Activated CD4-positive, alpha-beta T cell treated with anti-CD3 and anti-CD28 coated beads, Interleukin-2, amount 50 U/mL, for 4 hours (primary cell): ENCODE measurements around the gene CMTM8.

ENCODE experiments used
- DNase-seq, 2 experiments: peaks; one replicate each; pipeline ENCODE4 v3.0.0-alpha.2; 2020

CMTM8 gene

DNA sequence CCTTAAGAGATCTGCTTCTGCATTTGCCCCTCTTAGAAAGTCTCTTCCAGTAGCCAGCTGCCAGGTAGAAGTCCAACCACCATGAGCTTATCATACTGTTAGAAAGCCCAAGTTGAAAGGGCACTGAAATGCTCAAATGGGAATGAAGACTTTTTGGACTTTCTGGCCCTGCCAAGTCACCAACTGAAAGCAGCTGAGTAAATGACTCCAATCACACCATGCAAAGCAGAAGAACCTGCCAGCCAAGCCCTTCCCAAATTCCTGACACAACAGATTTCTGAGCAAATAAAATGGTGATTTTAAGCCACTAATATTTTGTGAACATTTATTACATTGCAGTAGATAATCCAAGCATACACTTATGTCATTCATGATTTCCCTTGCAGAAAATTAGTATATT lies 2.1 kb upstream of the CMTM8 start:
- DNase-seq: no peak

DNA sequence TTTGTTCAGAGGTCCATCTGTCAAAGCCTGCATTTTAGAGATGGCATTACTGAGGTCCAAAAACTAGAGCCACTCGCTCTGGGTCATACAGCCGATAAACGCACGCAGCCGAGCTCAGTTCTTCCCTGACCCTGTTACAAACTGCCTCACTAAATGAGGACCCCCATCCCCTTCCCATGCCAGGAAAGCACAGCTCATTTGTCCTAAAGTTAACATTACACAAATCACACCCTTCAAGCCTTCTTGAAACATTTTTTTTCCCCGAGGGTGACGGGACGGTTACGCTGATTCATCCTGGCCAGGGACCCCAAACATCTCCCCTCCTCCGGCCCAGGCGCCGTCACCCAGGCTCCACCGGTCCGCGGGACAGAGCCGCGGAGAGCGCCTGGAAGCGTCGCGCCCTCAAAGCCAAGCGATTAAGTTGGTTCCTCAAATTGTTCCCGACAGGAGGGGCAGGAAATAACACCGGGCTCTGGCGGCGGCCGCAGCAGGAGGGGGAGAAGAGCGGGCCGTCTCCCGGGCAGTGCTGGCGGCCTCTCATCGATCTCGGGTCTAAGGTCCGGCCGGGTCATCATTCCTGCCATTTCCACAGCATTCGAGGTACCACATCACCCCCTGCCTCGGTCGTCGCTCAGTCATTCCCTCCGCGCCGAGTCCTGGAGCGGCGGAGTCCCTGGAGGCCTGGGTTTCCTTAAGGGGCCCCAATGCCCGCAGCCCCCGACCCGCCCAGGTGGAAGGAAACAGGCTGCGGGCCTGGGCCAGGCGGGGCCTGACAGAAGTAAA lies 619 bp upstream of the CMTM8 start:
- DNase-seq: no peak

DNA sequence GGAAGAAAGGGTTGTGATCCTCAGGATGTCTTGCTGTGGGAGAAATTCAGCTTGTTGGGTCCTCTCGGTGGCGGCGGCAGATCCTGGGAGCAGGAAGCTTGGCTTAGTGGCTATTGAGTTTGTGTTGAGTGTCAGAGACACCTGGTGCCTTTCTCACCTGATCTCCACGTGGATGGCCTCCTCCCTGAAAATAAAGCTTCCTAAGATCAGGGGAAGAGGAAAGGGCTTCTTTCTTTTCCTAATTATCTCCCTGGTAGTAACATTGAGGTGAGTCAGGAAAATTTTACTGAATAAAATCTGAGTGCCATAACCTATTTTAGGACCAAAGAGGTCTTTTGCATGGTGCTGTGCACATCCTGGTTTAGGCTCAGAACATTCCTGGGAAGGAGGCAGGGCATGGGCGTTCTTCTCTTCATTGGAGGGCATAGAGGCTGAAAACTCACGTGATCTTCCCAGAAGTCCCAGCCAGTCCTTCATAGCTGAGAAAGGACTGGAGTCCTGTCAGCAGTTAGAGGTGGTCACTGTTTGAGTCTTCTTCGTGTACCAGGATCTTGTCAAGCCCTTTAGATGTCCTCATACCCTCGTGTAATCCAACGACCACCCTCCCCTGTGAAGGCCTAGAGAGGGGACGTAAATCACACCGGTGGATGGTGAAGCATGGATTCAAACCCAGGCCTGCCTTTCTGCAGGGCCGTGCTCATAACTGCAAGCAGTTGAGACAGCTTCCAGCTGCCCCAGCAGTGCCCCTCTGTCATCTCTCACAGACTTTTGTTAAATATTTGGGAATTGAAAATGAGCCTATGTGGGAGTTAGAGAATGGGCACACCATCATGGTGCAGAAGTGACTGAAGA lies 1.1 kb downstream of the CMTM8 start:
- DNase-seq: no peak

DNA sequence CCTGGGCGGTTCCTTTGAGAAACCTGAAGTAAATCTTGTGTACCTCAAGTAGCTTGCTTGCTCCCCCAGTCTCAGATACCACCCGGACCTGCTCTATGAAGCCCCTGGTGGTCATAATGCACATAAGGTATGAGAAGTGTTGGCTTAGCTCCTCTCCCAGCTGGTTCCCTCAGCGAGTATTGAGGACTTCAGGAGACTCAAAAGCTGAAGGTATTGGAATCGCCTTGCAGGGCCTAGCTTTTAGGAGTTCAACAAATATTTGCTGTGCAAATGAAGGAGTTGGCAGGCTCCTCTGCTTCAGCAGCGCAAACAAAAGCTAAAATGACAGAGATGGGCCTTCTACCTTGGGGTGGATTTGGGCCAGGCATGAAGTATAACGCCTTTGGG lies 1.7 kb downstream of the CMTM8 start:
- peak; percentile 41 to 48 for DNase-seq

DNA sequence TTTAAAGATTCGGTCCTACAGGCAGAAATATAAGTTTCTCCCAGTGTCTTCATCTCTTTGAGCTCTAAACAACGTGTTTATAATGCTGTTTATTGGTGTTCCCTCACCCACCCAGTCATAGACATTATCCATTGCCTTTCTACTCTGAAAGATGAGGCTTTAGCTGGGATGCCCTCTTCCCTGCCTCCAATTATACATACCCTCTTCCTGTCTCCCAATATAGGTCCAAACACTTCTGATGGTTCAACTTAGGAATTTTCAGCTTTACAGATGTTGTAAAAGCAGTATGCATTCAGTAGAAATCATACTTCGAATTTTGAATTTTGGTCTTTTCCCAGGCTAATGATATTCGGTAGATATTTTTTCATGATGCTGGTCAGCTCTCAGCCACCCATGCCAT lies 2.6 kb downstream of the CMTM8 start:
- no peak for DNase-seq

DNA sequence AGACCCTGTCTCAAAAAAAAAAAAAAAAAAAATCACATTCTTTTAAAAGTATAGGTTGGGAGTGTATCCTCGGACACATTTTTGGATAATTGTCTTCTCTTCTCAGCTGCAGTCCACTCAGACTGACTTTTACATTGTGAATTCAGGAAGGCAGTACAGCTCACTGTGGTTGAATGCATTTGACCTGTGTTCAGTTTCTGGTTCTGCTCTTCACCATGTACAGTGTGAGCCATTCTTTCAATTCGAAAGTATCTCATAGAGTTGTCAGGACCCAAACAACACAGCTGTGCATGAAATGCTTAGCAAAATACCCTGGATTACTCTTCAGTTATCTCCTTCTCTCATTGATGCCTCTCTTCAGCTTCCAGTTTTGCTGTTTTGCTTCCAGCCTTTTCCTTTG lies 5.0 kb downstream of the CMTM8 start:
- DNase-seq: no peak

DNA sequence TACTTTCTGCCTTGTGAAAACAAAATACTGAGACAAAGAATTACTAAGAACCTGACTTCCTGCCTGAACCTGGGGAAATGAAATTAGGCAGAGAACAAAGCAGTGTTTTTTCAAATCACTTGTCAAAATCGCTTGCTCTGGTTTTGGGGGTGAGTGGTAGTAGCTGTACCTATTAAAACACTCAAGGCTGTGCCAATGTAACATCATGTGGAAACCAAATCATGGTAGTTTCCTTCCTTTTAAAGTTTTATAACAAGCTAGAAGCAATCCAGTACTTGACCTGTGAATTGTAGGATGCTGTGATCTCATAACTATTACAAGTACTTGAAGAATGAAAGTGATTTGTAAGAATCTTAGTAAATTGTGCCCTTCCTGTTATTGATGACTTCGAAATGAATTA lies 6.7 kb downstream of the CMTM8 start:
- DNase-seq: no peak

DNA sequence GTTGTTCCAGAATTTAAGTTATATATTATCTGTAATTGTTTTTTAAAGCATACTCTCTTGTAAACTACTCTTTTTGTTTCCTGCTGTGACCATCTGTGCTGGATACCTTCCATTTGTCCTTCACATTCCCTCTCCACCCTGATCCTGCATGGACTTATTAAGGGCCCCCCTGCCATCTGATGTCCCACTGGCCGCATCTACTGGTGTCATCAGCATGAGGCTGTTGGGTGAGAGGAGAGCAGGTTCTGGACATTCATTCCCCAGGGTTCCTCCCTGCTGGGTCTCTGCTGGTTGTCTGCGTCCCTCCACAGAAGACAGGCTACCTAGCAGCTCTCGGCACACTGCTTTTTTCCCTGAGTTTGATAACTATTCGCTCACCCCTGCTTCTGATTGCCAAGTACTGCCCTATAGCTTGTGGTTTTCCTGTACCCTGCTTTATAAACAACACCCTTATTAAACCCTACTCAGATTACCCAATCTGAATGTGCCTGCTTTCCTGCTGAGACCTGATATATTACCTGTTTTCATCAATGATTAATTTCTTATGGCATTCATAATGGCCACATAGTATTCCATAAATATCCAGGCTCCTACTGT lies 7.7 kb downstream of the CMTM8 start:
- DNase-seq: no peak

DNA sequence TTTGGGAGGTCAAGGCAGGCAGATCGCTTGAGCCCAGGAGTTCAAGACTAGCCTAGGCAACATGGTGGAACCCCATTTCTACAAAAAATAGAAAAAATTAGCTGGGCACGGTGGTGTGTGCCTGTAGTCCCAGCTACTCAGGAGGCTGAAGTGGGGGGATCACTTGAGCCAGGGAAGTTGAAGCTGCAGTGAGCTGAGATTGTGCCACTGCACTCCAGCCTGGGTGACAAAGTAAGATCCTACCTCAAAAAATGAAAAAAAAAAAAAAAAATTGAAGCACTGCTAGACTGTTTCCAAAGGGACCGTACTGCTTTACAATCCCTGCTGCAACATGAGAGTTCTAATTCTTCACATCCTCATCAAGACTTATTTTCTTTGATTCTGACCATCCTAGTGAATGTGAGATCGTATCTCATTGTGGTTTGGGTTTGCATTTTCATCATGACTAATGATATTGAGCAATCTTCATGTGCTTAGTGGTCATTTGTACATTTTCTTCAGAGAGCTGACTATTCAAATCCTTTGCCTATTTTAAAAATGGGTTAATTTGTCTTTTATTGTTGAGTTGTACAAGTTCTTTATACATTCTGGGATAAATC lies 10.8 kb downstream of the CMTM8 start:
- no peak for DNase-seq

DNA sequence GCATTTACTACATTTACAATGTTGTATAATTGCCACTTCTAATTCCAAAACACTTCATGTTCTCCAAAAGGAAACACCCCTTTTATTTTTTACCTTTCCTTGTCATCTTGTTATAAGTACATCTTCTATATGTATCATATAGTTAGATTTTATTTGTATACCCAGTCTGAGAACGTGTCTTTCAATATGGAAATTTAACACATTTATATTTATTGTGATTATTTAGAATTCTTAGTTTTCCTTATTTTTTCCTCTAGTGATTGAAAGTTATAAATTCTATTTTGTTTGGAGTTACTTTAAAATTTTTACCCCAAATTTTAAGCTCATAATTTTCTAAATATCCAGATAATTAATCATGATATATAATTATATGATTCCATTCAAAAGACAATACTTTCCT lies 15.8 kb downstream of the CMTM8 start:
- DNase-seq: no peak

DNA sequence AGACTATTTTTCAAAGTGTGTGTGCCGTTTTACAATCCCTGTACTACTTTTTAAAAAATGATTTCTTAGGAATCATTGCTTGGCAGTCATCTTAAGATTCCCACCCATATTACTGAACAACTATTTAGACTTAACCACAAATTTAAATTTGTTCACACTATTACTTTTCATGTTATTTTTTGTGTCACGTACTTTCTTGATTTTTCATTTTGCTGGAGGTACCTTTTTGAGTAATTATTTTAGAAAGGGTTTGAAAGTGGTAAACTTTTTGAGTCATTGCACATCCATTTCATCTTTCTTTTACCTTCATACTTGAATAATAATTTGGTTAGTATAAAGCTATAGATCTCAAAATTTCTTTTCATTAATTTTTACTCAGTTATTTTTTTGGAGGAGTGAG lies 16.9 kb downstream of the CMTM8 start:
- no peak for DNase-seq

DNA sequence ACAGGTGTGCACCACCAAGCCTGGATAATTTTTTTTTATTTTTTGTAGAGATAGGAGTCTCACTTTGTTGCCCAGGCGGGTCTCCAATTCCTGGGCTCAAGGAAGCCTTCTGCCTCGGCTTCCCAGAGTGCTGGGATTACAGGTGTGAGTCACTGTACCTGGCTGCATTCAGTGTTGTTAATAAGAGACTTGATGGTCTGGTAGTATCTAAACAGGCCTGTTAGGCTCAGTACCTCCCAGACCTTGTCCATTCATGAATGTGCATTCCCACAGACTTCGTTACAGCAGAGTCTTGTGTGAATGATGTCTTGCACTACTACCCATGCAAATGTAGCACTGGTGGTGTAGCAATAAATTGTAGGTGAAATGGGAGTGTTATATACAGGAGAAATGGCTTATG lies 17.7 kb downstream of the CMTM8 start:
- no peak for DNase-seq

DNA sequence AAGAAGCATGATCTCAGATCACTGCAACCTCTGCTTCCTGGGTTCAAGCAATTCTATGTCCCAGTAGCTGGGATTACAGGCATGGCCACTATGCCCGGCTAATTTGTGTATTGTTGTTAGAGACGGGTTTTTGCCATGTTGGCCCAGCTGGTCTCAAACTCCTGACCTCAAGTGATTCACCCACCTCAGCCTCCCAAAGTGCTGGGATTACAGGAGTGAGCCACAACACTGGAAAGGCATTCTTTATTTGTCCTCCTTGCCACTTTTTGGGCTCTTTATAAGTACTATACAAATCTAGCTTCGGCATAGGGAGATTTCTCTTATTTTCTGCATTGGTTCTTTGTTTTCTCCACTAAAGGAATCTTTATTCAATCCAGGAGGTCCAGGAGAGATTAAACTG lies 18.6 kb downstream of the CMTM8 start:
- DNase-seq: no peak

DNA sequence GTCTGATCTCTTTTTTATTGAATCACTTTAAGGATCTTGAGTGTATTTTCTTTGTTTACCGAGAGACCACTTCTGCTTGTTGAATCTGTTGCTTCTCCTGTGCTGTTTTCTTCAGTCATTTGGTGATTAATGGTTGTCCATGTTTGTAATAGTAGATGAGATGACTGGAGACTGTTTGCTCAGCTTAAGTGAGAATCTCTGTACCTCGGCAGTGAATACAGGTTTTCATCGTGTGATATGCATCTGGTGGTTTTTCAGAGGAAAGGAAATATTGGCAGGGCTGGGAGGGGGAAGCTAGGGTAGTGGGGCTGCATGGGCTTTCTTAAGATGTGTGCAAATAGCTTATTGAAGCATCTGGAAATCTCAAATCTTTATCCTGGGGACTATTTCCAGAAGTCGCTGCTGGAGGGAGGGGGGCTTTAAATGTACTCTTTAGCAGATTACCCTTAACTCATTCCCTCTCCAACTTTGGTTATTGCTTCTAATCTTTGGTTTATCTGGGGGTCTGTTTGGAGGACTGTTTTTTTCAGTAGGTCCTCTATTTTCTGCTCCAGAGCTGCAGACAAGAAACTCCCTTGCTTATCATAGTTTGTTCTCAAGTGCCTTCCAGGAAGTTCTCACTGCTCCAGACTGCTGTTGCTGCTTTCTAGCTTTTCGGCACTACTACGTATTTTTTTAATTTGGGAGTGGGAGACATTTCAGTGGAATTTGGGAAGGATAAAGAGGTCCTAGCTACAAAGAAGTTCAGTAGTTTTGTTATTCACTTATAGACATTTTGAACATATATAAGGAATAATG lies 19.4 kb downstream of the CMTM8 start:
- no peak for DNase-seq

DNA sequence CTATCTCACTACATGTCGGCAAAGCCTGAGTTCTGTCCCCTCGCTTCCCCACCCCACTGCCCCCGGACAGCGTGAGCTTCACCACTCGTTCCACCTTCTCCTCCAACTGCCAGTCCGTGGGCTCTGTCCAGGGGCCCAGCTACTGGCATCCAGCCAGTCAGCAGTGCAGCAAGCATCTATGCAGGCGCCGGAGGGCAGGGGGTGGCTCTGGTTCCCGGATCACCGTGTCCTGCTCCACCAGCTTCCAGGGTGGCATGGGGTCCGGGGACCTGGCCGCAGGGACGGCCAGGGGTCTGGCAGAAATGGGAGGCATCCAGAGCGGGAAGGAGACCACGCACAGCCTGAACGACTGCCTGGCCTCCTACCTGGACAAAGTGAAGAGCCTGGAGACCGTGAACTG lies 20.4 kb downstream of the CMTM8 start:
- no peak for DNase-seq

DNA sequence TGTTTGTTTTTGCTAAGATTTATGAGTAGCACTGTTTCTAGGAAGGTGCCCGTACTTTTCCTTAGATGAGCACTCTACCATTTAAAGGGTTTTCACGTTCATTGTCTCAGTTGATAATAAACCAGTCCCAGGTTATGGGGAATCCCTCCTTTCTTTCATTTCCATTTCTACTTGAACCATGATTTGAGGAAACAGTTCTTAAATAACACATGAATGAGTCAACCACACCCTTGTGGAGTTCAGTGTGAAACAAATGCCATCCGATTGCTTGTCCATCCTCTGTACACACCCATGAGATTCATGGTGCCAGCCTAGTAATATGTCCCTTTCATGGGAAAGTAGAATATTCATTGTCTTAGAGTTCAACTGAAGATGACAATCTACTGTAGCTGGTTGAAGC lies 23.1 kb downstream of the CMTM8 start:
- DNase-seq: no peak

DNA sequence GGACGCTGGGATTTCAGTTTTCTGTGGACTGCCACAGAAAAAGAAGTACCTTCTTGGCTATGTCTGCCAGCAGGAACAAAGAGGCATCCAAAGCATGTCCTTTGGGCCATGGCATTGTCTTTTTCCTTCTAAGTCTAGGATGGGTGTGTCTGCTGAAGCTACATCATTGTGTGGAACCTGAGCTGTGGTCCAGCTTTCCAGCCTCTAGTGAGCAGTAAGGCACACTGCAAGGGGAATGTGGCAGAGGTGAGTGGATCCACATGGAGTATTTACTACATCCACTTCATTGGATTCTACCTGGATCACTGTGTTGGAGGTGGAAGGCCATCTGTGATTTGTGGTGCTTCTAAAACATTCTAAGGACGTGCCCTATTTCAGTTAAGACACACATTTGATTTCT lies 23.7 kb downstream of the CMTM8 start:
- DNase-seq: no peak

DNA sequence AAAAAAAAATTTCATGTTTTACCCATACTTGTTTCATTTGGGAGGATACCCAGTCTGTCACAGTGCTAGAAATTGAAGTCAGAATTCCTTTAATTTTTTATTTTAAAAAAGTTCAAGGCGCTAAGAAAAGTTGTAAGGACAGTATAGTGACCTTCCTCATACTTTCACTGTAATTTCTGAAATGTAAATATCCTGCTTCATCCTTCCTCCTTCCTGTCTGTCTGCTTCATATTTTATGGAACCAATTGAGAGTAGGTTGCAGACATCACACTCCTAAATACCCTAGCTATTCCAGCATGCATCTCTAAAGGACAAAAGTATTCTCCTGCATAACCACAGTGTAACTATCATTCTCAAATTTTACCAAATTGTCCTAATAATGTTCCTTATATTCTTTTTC lies 35.8 kb downstream of the CMTM8 start:
- no peak for DNase-seq

DNA sequence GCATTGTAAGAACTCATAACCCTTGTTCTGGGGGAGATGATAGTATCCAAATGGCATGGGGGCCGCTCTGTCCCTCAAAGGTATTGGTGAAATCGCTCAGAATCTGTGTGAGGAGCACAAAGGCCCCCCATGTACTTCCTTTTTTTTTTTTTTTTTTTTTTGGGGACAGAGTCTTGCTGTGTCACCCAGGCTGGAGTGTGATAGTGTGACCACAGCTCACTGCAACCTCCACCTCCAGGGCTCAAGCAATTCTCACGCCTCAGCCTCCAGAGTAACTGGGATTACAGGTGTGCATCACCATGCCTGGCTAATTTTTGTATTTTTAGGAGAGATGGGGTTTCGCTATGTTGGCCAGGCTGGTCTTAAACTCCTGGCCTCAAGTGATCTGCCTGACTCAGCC lies 37.0 kb downstream of the CMTM8 start:
- no peak for DNase-seq

DNA sequence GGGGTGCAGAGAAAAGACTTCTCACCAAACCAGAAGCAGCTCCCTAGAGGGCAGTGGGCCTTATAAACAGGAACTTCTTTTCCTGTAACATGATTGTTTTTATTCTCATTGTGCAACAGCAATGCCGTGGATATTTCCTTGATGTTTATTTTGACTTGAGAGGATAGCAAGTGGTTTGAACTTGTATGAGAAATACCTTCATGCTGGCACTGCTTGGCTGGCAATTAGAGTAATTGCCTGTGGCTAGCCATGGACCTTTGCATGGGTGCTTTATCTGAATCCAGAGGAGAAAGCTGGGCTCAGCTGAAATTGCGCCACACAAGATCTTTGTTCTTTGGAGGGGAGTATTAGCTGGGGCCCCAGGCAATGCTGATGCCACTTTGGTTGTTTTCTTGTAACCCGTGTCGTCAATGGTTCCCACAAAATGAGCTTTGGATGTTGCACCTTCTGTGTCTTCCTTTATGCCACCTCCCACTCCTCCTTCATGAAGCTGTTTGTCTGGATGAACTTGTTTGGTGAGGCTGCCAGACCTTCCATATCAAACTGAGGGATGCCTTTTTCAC lies 37.9 kb downstream of the CMTM8 start:
- no peak for DNase-seq

DNA sequence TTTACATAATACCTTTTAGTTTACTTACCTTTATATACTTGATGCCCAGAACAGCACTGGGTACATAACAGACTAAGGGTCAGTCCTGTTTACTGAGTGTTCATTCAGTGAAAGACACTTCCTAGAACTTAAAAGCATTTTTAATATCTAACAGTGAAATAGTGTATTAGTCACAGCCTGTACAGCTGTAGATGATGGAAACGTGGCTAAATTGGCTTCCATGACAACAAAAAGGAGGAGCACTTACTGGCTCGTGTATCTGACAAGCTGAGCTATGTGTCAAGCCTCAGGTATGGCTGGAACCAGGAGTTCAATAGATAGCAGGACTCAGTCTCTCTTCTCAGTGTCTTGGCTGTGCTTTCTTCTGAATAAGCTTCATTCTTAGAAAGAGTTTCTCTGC lies 40.2 kb downstream of the CMTM8 start:
- no peak for DNase-seq

DNA sequence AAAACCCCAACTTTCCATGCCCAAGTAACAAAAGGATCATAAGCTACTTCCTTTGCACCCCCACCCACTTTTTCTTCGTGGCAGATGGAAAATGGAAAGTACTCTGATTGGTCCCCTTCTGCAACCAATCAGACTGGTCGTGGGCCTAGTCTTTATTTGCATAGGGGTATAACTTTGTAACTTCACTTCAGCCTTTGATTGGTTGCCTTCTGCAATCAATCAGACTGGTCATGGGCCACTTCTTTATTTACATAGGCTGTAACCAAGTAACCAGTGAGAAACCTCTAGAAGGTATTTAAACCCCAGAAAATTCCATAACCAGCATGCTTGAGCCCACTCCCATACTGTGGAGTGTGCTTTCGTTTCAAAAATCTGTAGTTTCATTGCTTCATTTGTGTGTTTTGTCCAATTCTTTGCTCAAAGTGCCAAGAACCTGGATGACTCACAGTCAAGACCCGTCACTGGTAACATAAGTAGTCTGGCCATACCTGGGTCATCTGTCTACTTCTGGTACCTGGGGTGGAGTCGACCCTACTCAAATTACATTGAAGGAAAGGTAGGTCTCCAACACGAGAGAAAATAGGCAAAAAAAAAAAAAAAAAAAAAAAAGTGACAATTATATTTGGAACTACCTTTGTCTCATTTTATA lies 41.9 kb downstream of the CMTM8 start:
- DNase-seq: no peak
